ENCODE data around the gene NFAM1. TPM values are rescaled to one million over a fixed set of nuclear protein-coding genes. Genes with fewer than 3 reads are reported as not detected.

The NFAM1 gene
- total and polyA plus RNA-seq, 4 donors, result 0.36 to 3.8 (median 2.6) TPM

- Histone ChIP-seq H3K9ac (ENCODE audit: low read depth in 1 of 2, low read length in 2 of 2) (no peak overlapping the region), H3K4me1 (ENCODE audit: control insufficient read depth in 4 of 4, insufficient read depth in 4 of 4, low read length in 3 of 4) (no peaks in the 10 kb centered on the region), H3K4me3 (ENCODE audit: low read depth in 1 of 3, low read length in 3 of 3) (no peak overlapping the region), H3K9me3 (ENCODE audit: control insufficient read depth in 4 of 4, low read length in 3 of 4) (no peaks in the 10 kb centered on the region), H3K27ac (ENCODE audit: low read depth in 1 of 2, low read length in 2 of 2) (no peak overlapping the region), H3K27me3 (ENCODE audit: control insufficient read depth in 4 of 4, insufficient read depth in 4 of 4, low read length in 3 of 4) (no peaks in the 10 kb centered on the region), H3K36me3 (ENCODE audit: control insufficient read depth in 4 of 4, insufficient read depth in 3 of 4, low read depth in 1 of 4, low read length in 3 of 4) (no peaks in the 10 kb centered on the region)
- TF ChIP-seq FOXA2 (IDR thresholded peaks at IDR 0.05) (no peak), CTCF (IDR thresholded peaks at IDR 0.05; ENCODE audit: low read depth, low read length, missing input control) (no peak), ATF3 (IDR thresholded peaks at IDR 0.05) (no peak), HNF4A (conservative IDR thresholded peaks at IDR 0.05) (no peak), FOXA1 (IDR thresholded peaks at IDR 0.05) (no peak), SP1 (IDR thresholded peaks at IDR 0.05) (no peak), REST (IDR thresholded peaks at IDR 0.05) (no peak), EGR1 (IDR thresholded peaks at IDR 0.05; ENCODE audit: low read depth in 2 of 2) (no peak), RXRA (IDR thresholded peaks at IDR 0.05) (no peak), ZBTB33 (IDR thresholded peaks at IDR 0.05) (no peak), NR2F2 (IDR thresholded peaks at IDR 0.05) (no peak), GABPA (IDR thresholded peaks at IDR 0.05 in 1 of 2, conservative IDR thresholded peaks at IDR 0.05 in 1 of 2) (no peak)
- WGBS, result 75% methylated on average over 27 of the region's 27 CpGs
- DNase-seq (ENCODE audit: low spot score), result no peak
These were observed 84.8 kb downstream of the NFAM1 start for GRCh38 chr22:42347281-42347824.

GRCh38 chr22:42346722-42347121 lies 85.5 kb downstream of the NFAM1 start:
- no peaks in the 10 kb centered on the region for H3K4me1 ChIP-seq (ENCODE audit: control insufficient read depth in 4 of 4, insufficient read depth in 4 of 4, low read length in 3 of 4)
- no peak overlapping the region for H3K27ac ChIP-seq (ENCODE audit: low read depth in 1 of 2, low read length in 2 of 2)
- no peak for DNase-seq (ENCODE audit: low spot score)
- no peaks in the 10 kb centered on the region for H3K36me3 ChIP-seq (ENCODE audit: control insufficient read depth in 4 of 4, insufficient read depth in 3 of 4, low read depth in 1 of 4, low read length in 3 of 4)
- 90% methylated on average over 8 of the region's 8 CpGs for WGBS
- no peak overlapping the region for H3K4me3 ChIP-seq (ENCODE audit: low read depth in 1 of 3, low read length in 3 of 3)
- H3K9me3 ChIP-seq (ENCODE audit: control insufficient read depth in 4 of 4, low read length in 3 of 4), result no peaks in the 10 kb centered on the region
- H3K27me3 ChIP-seq (ENCODE audit: control insufficient read depth in 4 of 4, insufficient read depth in 4 of 4, low read length in 3 of 4), result no peaks in the 10 kb centered on the region
- H3K9ac ChIP-seq (ENCODE audit: low read depth in 1 of 2, low read length in 2 of 2), result no peak overlapping the region
- TF ChIP-seq ATF3 (IDR thresholded peaks at IDR 0.05) (no peak), EGR1 (IDR thresholded peaks at IDR 0.05; ENCODE audit: low read depth in 2 of 2) (no peak), SP1 (IDR thresholded peaks at IDR 0.05) (no peak), JUND (IDR thresholded peaks at IDR 0.05) (no peak), HNF4A (conservative IDR thresholded peaks at IDR 0.05) (no peak), RAD21 (IDR thresholded peaks at IDR 0.05) (no peak), HNF4G (IDR thresholded peaks at IDR 0.05) (no peak), RXRA (IDR thresholded peaks at IDR 0.05) (no peak), REST (IDR thresholded peaks at IDR 0.05) (no peak), MAX (IDR thresholded peaks at IDR 0.05) (no peak), FOXA1 (IDR thresholded peaks at IDR 0.05) (no peak), NR2F2 (IDR thresholded peaks at IDR 0.05) (no peak), FOXA2 (IDR thresholded peaks at IDR 0.05) (no peak), YY1 (IDR thresholded peaks at IDR 0.05) (no peak), CTCF (IDR thresholded peaks at IDR 0.05; ENCODE audit: low read depth, low read length, missing input control) (no peak)

Data from liver (tissue), 9 donors.